ENCODE data around the gene CNBP.

DNA sequence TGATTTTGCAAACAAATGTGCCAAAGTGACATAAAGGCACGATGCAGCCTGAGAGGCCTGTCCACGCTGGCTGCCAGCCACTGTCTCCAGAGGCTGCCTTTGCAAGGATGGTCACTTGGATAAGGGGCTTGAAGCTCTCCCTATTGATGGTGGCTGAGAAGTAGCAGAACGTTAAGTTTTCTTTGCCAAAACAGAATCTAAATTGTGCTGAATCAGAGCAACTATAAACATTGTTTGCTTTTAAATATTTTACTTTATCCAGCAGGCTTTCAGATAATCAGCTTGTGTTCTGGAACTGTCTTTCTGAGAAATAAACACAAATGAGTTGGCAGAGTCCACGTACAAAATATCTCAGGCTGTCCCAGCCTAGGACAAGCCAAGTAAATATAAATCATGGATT, 23.8 kb upstream of the CNBP start:
- TF ChIP-seq SUZ12 (IDR thresholded peaks at IDR 0.05; ENCODE audit: extremely low read depth, insufficient read depth, insufficient read length) (no peak), YY1 (IDR thresholded peaks at IDR 0.05; ENCODE audit: insufficient read depth, insufficient read length) (no peak), ZNF274 (IDR thresholded peaks at IDR 0.05; ENCODE audit: low read depth, low read length) (no peak)

All from NT2/D1 (cell line).